Astrocyte of the cerebellum (primary cell): ENCODE results near the gene RBM38.

Experiments used
- DNase-seq: peaks from one replicate; pipeline ENCODE4 v3.0.0-alpha.2; 2011; ENCODE audit warnings: low read depth
- H3K4me3 ChIP-seq: 2 replicates; pipeline ENCODE4 v1.5.1; 2011; ENCODE audit warnings: mild to moderate bottlenecking, low read depth, low read length, moderate library complexity
- in situ Hi-C: cut with HindIII; loops from 2 replicates; pipeline ENCODE4 v1.10.0; 2017; ENCODE audit warnings: low sequenced_read_pairs
- TF ChIP-seq, protein P1 (sequence below): IDR thresholded peaks from 2 replicates; pipeline ENCODE4 v1.5.1; 2012; ENCODE audit warnings: low read length, low read depth, moderate library complexity, mild to moderate bottlenecking; ENCODE audit errors: missing control alignments

RBM38 gene

DNA sequence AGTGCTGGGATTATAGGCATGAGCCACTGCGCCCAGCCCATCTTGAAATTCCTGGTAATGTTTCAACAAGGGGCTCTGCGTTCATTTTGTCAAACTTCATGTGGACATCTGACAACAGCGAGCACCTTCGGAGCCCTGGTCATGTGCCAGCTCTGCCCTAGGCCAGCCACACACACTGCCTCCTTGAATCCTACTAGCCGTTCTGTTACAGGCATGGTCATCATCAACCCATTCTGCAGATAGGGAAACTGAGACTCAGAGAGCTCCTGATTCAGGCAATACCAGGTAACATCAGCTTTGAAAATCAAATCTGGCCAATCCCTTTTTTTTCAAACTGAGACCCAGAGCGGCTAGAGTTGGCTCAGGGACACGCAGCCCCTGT lies 41.3 kb downstream of the RBM38 start:
- in situ Hi-C loops, result no loop called here
- no peak overlapping the region for H3K4me3 ChIP-seq
- TF ChIP-seq, protein P1, sequence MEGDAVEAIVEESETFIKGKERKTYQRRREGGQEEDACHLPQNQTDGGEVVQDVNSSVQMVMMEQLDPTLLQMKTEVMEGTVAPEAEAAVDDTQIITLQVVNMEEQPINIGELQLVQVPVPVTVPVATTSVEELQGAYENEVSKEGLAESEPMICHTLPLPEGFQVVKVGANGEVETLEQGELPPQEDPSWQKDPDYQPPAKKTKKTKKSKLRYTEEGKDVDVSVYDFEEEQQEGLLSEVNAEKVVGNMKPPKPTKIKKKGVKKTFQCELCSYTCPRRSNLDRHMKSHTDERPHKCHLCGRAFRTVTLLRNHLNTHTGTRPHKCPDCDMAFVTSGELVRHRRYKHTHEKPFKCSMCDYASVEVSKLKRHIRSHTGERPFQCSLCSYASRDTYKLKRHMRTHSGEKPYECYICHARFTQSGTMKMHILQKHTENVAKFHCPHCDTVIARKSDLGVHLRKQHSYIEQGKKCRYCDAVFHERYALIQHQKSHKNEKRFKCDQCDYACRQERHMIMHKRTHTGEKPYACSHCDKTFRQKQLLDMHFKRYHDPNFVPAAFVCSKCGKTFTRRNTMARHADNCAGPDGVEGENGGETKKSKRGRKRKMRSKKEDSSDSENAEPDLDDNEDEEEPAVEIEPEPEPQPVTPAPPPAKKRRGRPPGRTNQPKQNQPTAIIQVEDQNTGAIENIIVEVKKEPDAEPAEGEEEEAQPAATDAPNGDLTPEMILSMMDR, result no peak
- DNase-seq, result no peak

DNA sequence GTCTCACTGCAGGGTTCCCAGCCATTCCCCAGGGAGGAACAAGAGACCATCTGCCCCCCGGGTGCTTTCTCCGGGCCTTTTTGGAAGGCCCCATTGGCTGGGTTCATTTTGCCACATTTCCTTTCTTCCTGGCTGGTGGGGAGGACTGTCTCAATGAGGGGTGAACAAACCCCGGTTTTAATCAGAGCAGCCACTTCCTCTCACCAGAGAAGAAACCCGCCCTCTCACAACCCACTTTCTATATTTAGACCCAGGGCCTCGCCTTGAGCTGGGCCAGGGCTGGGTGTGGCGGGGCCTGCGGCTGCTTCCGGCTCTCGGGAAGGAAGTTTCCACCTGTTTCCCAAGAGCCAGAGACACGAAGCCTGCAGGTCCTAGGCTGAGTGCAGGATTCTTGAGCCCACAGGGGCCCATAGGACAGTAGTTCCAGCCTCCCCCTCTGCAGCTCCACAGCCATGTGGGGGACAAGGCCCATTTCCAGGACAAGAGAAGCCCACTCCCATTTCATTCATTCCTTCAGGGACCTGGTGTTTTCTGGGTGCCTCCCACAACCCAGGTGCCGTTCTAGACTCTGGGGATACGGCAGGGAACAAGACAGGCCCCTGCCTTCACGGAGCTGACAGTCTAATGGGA lies 41.8 kb downstream of the RBM38 start:
- no peak for DNase-seq
- in situ Hi-C loops, result no loop called here
- H3K4me3 ChIP-seq, result no peak overlapping the region
- TF ChIP-seq, protein P1, result no peak

DNA sequence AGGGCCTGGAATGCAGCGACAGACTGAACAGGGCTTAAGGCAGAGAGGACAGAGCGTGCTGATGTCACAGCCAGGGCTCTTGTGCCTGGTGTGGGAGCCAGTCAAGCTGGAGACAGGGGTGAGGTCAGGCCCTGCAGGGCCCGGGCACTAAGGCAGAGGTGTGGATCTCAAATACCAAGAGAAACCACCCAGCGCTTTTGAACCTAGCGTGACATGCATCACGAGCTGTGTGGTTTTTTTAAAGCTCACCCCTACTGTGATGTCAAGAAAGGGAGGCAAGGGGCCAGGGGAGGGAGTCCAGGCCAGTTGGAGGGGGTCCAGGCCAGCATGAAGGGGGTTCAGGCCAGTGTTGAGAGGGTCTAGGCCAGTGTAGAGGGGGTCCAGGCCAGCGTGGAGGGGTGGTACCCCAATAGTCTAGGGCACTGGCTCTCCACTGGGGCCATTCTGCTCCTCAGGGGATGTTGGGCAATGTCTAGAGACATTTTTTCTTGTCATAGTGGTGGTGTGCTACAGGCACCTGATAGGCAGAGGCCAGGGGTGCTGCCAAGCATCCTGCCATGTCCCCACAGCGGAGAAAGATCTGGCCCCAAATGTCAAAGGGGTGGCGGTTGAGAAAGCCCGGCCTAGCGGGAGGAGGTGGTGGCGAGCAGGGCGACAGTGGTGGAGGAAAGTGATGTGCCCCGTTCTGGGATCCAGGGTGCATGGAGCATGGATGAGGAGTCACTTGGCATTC lies 42.6 kb downstream of the RBM38 start:
- H3K4me3 ChIP-seq, result no peak overlapping the region
- TF ChIP-seq, protein P1, result no peak
- in situ Hi-C loops, result no loop called here
- DNase-seq, result no peak

DNA sequence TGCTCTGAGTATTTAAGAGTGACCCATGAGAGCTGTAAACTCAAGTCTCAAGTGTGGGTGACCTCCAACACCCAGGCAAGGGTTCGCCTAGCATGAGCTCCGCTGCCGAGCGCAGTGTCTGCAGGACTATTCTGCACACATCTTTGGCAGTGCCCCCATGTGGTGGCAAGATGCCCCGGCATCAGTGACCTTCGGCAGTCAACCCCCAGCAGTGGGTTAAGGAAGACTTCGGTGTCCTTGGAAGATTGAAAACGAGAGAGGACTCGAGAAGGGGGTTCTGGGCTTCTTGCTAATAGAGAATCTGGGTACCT lies 43.1 kb downstream of the RBM38 start:
- TF ChIP-seq, protein P1, result no peak
- in situ Hi-C loops, result no loop called here
- H3K4me3 ChIP-seq, result no peak overlapping the region
- no peak for DNase-seq

DNA sequence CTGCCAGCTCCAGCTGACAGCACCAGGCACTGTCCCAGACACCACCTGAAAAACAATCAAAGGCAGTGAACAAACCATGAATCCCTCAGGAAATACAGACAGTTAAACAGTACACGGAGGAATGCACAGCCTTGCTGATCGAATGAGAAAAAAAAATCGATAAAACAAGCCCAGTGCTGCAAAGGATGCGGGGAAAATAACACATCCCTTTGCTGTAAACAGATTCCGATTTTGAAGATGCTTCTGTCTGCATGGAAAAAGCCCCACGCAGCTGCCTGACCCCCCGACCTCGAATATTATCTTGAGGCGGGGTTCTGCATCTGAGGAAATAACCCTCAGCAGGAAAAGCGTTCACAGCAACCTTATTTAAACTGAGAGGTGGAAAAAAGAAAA lies 43.9 kb downstream of the RBM38 start:
- TF ChIP-seq, protein P1, result no peak
- no peak overlapping the region for H3K4me3 ChIP-seq
- DNase-seq, result no peak
- in situ Hi-C loops, result no loop called here

DNA sequence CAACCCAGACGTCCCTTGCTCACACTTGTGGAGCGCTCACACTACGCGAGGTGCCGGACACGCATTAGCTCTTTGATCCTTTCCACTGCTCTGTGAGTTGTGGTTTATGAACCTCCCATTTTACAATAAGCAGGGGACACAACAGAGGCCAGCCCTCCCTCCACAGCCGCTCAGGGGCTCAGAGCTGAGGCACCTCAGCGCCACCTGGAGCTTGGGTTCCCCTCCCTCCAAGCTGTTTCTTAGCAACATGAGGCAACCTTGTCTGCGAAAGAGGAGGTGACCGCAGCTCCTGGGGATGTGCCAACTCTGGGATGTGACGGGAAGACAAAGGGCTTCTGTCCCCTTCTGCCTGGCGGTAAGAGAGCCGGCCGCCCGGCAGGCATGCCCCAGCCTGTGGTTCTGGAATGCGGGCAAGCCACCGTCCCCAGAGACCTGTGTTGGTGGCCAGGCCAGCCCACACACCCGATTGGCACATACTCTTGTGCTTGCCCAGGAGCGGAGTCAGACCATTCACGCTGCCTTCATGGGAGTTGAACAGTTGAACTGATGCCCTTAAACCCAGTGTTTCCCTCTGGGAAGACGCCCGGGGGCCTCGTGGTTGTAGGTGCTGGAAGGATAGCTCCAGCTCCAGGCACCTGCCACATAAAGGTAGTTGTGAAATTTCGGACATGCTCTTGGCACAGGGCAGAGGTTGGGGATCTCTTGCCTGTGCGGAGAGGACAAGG lies 44.5 kb downstream of the RBM38 start:
- TF ChIP-seq, protein P1, result no peak
- in situ Hi-C loops, result no loop called here
- DNase-seq, result no peak
- H3K4me3 ChIP-seq, result no peak overlapping the region
